ENCODE measurements around the gene MANBA. TPM values are rescaled to one million over a fixed set of nuclear protein-coding genes. Genes with fewer than 3 reads are reported as not detected.

MANBA gene
- total RNA-seq, 4 donors from 2014 or later, result 27.1 to 37.8 (median 35.1) TPM

- DNase-seq (ENCODE audit: low spot score), result no peak
- TF ChIP-seq CTCF (IDR thresholded peaks at IDR 0.05), result no peak
- no peak for ATAC-seq (ENCODE audit: low FRiP score)
Measured at GRCh38 chr4:102707150-102707549, 53.6 kb downstream of the MANBA start.

GRCh38 chr4:102705391-102705935 lies 55.3 kb downstream of the MANBA start:
- no peak for ATAC-seq (ENCODE audit: low FRiP score)

GRCh38 chr4:102696758-102697157 lies 64.0 kb downstream of the MANBA start:
- ATAC-seq (ENCODE audit: low FRiP score), result no peak
- DNase-seq (ENCODE audit: low spot score), result no peak
- no peak for TF ChIP-seq CTCF (IDR thresholded peaks at IDR 0.05)

More at GRCh38 chr4:102705391-102705935, 55.3 kb downstream of the MANBA start:
- DNase-seq (ENCODE audit: low spot score), result no peak
- no peak for TF ChIP-seq CTCF (IDR thresholded peaks at IDR 0.05)

- DNase-seq (ENCODE audit: low spot score), result no peak
- TF ChIP-seq CTCF (IDR thresholded peaks at IDR 0.05), result no peak
- no peak for ATAC-seq (ENCODE audit: low FRiP score)
Measured at GRCh38 chr4:102694791-102695190, 66.0 kb downstream of the MANBA start.

- TF ChIP-seq CTCF (IDR thresholded peaks at IDR 0.05), result no peak
- ATAC-seq (ENCODE audit: low FRiP score) (no peak), DNase-seq (ENCODE audit: low spot score) (no peak)
Measured at GRCh38 chr4:102693861-102694260, 66.9 kb downstream of the MANBA start.

- ATAC-seq (ENCODE audit: low FRiP score) (no peak), DNase-seq (ENCODE audit: low spot score) (no peak)
- TF ChIP-seq CTCF (IDR thresholded peaks at IDR 0.05), result no peak
Measured at GRCh38 chr4:102693262-102693850, 67.4 kb downstream of the MANBA start.

GRCh38 chr4:102692474-102692873 lies 68.3 kb downstream of the MANBA start:
- ATAC-seq (ENCODE audit: low FRiP score), result no peak
- TF ChIP-seq CTCF (IDR thresholded peaks at IDR 0.05), result no peak
- DNase-seq (ENCODE audit: low spot score), result no peak

Data from omental fat pad (tissue), 4 donors.